HG02885 (cell line): ENCODE results near the gene ZNF611.
"Not testable (repeated sequence)": the region's sequence is repeated elsewhere in the genome, so short reads cannot be mapped to it uniquely, and the experiment has no call there.

Source experiments
- ATAC-seq: cut with Tn5 transposase; IDR thresholded peaks from one replicate; pipeline ENCODE4 v1.9.1; 2021; ENCODE audit warnings: mild to moderate bottlenecking; ENCODE audit not compliant: unreplicated experiment, poor library complexity

The ZNF611 gene

GRCh38 chr19:52687684-52688083 lies 47.2 kb downstream of the ZNF611 start:
- ATAC-seq: no peak

- ATAC-seq: no peak
These were observed 49.0 kb downstream of the ZNF611 start for GRCh38 chr19:52685811-52686210.

GRCh38 chr19:52681216-52681615 lies 53.6 kb downstream of the ZNF611 start:
- not testable (repeated sequence) for ATAC-seq

DNA sequence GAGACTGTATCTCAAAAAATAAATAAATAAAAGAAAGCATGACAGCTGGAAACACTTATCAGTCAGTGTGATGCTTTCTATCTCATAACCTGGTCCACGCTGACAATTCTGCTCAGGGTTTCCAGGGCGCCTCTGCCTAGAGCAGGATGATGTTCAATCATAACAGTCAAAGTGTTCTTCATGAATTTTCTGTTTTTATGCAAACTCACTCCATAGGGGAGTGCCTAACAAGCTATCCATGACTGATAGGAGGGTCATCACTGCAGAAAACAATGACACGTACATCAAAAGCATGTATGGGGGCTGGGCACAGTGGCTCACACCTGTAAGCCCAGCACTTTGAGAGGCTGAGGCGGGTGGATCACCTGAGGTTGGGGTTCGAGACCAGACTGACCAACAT lies 55.2 kb downstream of the ZNF611 start:
- no peak for ATAC-seq

- ATAC-seq: not testable (repeated sequence)
These were observed 59.6 kb downstream of the ZNF611 start for GRCh38 chr19:52675239-52675638.

GRCh38 chr19:52673014-52673413 lies 61.8 kb downstream of the ZNF611 start:
- ATAC-seq: no peak

- ATAC-seq: no peak
These were observed 64.8 kb downstream of the ZNF611 start for GRCh38 chr19:52670046-52670445.

DNA sequence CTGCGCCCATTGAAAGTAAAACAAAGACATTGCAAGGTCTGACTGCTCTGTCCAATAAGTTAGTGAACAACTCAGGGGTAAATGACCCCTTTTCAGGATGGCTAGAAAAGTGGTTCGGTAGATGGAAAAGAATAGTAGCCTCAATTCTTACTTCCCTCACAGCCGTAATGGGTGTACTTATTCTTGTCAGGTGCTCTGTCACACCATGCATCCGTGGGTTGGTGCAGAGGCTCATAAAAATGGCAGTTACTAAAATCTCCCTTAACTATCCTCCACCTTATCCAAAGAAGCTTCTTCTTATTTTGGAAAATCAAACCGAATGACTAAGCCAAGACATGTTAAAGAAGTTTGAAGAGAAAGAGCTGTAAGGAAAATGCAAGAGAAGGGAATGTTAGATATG lies 65.3 kb downstream of the ZNF611 start:
- no peak for ATAC-seq

DNA sequence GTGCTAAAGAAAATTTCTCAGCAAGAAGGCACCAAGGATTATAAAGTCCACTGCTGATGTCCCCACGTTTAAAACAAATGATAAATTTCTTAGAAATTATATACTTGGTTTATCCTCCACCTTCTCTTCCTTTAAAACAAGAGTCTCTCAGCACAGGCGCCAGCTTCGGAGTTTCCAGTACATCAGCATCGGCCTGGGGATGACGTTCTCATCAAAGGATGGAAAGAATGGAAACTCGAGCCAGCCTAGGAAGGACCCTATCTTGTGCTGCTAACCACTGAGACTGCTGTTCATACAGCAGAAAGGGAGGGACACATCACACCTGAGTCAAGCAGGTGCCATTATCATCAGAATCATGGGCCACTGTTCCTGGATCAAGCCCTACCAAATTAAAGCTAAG lies 66.9 kb downstream of the ZNF611 start:
- no peak for ATAC-seq

GRCh38 chr19:52666506-52666905 lies 68.3 kb downstream of the ZNF611 start:
- no peak for ATAC-seq

- no peak for ATAC-seq
These were observed 69.3 kb downstream of the ZNF611 start for GRCh38 chr19:52665529-52665928.

DNA sequence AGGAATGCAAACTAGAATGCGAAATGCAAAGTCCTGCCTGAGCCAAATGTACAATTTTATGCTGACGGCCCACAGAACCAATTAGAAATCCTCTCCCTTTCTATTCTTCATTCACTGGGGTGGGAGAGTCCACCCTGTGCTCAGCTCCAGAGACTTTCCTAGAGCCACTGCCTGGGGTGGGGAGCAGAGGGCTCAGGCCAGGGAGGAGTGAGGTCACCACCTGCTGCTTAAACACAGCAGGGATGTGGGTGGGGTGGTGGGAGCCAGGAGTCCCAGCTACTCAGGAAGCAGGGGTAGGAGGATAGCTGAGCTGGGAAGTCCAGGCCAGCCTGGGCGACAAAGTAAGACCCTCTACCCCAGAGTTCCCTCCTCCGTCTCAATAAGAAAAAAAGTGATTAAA lies 69.8 kb downstream of the ZNF611 start:
- no peak for ATAC-seq

- ATAC-seq: no peak
These were observed 70.4 kb downstream of the ZNF611 start for GRCh38 chr19:52664461-52664860.

DNA sequence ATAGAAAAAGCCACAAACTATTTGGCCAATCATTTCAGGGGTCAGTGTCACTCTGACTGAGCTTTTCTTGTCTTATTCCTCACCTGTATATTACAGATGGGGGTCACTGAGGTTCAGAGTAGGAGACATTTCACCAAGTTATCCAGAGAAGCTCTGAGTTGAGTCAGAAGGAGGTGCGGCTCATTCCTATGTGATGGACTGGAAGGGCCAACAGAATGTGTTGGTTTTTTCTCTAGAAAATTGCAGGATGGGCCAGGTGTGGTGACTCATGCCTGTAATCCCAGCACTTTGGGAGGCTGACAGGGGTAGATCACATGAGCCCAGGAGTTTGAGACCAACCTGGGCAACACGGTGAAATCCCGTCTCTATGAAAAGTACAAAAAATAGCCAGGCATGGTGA lies 72.2 kb downstream of the ZNF611 start:
- no peak for ATAC-seq

GRCh38 chr19:52660981-52661380 lies 73.9 kb downstream of the ZNF611 start:
- ATAC-seq: no peak

GRCh38 chr19:52659013-52659412 lies 75.8 kb downstream of the ZNF611 start:
- ATAC-seq: no peak

- ATAC-seq: no peak
These were observed 76.2 kb downstream of the ZNF611 start for GRCh38 chr19:52658595-52658994.

DNA sequence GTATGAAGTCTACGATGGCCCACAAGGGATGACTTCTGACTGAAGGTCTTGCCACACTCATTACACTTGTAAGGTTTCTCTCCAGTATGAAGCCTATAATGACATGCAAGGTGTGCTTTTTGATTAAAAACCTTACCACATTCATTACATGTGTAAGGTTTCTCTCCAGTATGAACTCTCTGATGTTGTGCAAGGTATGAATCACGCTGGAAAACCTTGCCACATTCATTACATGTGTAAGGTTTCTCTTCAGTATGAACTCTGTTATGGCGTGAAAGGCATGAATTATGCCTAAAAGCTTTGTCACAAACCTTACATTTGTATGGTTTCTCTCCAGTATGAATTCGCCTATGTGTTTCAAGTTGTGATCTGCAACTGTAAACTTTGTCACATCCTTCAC lies 81.7 kb downstream of the ZNF611 start:
- ATAC-seq: no peak
